LNCAP (cell line): ENCODE measurements around the gene GGT1.

Experiments used
- TF ChIP-seq, protein P1 (sequence below): fragments of 450-650 bp; IDR thresholded peaks from 2 replicates; pipeline ENCODE4 v1.5.1; 2017; ENCODE audit warnings: mild to moderate bottlenecking

GGT1 gene

DNA sequence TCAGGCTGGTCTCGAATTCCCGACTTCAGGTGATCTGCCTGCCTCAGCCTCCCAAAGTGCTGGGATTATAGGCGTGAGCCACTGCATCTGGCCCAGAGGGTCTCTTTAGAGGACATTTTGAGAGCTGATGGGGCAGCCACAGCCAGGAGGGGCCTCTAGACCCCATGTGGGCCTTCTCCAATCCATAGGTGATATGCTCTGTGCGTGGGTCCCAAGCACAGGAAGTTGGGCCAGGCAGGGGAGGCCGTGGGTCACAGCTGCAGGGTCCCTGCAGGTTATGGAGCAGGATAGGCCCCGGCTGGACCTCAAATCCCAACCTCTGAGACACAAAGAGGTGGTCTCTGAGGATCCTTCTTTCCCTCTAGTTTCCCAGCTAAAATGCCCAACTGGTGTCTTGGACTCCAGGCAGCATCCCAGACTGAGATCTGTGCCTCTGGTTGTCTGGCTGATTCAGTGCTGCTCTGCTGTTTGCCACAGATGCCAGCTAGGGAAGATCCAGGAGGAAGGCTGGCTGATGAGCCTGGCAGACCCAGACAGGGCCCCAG lies 11.6 kb upstream of the GGT1 start:
- TF ChIP-seq, protein P1, sequence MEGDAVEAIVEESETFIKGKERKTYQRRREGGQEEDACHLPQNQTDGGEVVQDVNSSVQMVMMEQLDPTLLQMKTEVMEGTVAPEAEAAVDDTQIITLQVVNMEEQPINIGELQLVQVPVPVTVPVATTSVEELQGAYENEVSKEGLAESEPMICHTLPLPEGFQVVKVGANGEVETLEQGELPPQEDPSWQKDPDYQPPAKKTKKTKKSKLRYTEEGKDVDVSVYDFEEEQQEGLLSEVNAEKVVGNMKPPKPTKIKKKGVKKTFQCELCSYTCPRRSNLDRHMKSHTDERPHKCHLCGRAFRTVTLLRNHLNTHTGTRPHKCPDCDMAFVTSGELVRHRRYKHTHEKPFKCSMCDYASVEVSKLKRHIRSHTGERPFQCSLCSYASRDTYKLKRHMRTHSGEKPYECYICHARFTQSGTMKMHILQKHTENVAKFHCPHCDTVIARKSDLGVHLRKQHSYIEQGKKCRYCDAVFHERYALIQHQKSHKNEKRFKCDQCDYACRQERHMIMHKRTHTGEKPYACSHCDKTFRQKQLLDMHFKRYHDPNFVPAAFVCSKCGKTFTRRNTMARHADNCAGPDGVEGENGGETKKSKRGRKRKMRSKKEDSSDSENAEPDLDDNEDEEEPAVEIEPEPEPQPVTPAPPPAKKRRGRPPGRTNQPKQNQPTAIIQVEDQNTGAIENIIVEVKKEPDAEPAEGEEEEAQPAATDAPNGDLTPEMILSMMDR, result no peak

DNA sequence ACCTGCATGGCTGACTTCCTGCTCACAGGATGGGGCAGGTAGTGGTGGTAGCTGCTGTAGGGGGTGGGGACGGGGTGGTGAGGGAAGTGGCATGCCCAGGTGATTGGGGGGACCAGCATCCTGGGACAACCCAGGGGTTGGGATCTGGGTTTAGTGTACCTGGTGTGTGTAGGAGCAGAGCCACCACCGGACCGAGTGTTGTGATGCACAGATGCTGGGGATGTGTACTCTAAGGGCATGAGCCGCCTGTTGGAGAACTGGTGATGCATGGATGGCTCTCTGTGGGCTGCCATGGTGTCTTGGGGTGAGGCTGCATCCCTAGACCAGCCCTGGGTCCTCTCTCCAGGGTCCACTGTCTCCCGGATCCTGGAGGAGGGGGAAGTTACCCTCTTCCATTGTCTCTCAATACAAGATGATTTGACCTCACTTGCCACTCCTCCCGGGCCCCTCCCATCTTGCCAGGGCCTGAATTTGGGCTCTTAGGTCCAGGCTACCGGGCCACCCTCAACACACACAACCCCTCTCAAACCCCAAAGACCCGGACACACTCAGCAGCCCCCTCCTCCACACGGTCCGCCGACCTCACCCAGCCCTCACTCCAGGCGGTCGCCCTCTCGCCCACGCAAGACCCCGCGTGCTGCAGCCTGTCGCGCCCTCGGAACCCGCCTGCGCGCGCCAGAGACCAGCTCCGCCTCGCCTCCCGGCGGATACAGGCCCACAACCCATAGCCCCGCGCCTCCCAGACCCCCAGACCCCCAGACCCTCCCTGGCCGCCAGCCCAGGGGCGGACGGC lies 10.7 kb upstream of the GGT1 start:
- TF ChIP-seq, protein P1, result no peak

DNA sequence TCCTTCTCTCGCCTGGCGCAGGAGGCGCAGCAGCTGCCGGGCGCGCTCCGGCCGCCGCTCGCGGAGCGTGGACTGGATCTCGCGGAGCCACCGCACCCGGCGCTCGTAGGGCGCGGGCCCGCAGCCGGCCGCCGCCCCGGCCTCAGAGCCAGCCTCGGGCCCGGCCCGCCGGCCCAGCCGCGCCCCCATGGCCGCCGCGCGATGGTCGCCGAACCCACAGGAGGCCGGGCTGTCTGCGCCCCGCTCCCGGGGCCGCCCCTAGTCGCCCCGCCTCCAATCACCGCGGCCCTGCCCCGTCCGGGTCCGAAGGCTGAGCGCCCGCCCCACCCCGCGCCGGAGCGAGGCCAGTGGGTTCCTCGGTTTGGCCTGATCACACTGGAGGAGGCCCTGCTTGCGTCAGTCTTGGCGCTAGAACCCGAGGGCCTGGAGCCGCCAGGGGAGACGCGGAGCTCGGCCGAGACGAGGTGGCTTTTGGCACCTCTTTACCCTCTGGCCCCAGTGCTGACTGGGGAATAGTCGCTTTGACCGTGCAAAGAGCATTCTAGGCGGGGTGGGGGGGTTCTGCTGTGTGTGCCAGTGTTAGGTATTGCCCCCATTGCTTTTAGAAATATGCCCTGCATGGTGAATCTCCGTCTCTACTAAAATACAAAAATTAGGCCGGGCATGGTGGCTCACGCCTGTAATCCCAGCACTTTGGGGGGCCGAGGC lies 10.0 kb upstream of the GGT1 start, which contains the start of gene LRRC75B:
Gene LRRC75B, minus strand, starts transcription at position 223 of the 708 bp plus-strand sequence. Its CDS starts 34 bp downstream, at position 189.
- TF ChIP-seq, protein P1, result no peak

DNA sequence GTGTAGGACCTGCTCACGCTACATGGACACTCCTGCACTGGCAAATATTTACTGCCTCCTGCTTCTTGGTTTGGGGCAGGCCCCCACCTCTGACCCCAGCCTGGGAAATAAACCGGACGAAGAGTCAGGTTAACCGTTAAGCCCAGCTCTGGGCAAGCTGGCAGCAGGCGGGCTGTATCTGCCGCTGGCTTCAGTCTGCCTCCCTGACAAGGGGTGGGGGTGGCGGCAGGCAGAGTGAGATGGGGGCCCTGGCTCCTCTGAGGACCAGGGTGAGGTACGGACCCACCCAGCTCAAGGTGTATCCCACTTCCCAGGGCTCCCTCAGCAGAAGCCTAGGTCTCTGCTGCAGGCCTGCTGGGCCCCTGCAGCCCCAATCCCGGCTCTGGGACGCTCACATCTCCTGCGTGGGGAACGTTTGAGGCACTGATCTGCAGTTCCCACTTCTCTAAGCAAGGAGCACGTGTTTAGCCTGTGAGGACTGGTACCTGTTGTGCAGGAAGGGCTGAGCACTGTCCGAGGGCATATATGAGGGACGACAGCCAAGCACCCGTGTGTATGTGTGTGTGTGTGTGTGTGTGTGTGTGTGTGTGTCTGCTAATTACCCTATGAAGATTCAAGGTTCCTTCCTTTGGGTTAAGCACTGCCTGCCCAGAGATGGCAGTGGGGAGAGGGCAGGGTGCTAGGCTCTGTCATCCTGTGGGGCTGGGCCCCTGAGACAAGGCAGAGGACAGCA lies 9.0 kb upstream of the GGT1 start:
- TF ChIP-seq, protein P1, result no peak

DNA sequence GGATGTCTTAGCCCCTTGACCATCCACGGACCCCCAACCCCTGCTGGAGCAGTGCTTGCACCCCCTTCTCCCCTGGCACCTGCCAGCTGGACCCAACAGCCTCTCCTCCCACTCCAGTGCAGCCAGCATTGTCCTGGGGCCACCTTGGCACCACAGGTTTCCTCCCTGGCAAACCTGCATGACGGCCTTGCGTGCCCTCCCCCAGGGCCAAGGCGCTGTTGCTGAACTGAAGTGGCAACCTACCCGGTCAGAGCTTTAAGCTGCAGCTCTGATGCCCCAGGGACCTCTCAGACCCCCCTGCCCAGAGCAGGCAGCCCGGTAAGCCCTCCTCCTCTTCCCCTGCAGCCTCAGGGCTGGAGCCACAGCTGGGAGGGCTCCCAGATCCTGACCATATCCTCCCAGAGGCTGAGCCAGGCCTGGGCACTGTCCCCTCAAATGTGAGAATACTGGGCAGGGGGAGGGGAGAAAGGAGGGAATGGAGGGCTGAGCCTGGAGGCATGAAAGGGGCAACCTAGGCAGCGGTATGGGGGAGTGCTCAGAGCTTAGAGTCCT lies 8.3 kb upstream of the GGT1 start:
- TF ChIP-seq, protein P1, result no peak

DNA sequence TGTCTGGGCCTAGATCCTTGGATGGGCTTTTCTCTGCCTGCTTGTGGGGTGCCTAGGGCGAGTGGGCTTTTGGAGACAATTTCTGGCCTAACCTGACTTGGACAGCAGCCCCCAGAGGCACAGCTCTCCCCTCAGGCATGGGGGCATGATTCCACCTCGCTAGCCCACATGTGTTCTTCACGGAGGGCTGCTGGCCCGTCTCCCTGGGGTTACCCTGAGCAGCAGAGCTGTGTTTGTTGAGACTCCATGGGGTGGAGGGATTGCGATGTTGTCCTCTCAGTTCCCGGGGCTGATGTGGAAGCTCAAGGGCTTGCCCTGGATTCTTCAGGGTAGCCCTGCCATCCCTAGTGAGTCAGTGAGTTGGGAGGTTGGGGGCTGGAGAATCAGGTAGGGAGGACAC lies 7.8 kb upstream of the GGT1 start:
- TF ChIP-seq, protein P1, result no peak

DNA sequence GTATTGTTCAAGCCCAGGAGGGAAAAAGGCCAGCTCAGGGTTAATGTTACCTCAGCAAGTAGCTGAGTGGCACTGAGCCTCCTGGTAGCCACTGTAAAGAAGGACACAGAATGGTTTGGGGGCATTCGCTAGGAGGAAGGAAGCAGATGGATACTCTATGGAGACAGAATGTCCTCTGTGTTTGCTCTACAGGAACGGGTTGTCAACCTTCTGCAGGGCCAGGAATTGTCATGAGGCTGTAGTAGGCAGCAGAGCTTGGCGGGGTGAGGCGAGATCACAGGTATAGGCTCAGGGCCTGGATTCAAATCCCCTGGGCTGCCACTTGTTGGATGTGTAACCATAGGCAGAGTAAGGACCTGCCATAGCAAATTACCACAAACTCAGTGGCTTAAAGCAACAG lies 7.1 kb upstream of the GGT1 start:
- TF ChIP-seq, protein P1, result no peak
